HepG2 (cell line): ENCODE measurements around the gene LRRC32. TPM values are rescaled to one million over a fixed set of nuclear protein-coding genes. Genes with fewer than 3 reads are reported as not detected.

Experiments
- ATAC-seq: fragments of 200-7000 bp; cut with Tn5 transposase; 3 replicates; pipeline ENCODE4 v1.9.1; 2020; ENCODE audit warnings: mild to moderate bottlenecking, moderate library complexity
- BruUV-seq: library from RNA; stranded (reverse); fragments of 400-500 nt; replicated peaks from 2 replicates; lab custom pipeline; 2021; lab: Mats Ljungman, UMichigan
- CTCF ChIA-PET: fragments of 300-600 bp; formaldehyde crosslinking; extraction: SDS; loops from one replicate; lab custom pipeline; 2021; ENCODE audit warnings: low total read pairs, inconsistent platforms, low intra/inter-chr PET ratio; lab: Yijun Ruan, JAX
- POLR2A ChIA-PET: fragments of 350-600 bp; sonication (Branson Sonifier 250); formaldehyde crosslinking; loops from one replicate; lab custom pipeline; 2020; ENCODE audit warnings: antibody characterized with exemption, inconsistent platforms; lab: Yijun Ruan, JAX
- DNase-seq: peaks from one replicate; pipeline ENCODE4 v3.0.0-alpha.2; 2015; ENCODE audit warnings: low spot score
- FAIRE-seq: peaks from 3 replicates; lab custom pipeline; 2011; peaks lifted over from hg19 to GRCh38; lab: Jason Lieb, UNC
- H2AFZ ChIP-seq: one replicate; pipeline ENCODE4 v1.6.1; 2011; ENCODE audit warnings: low read length, inconsistent platforms
- H3K27ac ChIP-seq: fragments of 300-600 bp; 3 replicates; pipeline ENCODE4 v1.8.0; 2011; ENCODE audit warnings: mixed run types, mild to moderate bottlenecking, mixed read lengths, low read length, inconsistent platforms; ENCODE audit not compliant: insufficient read depth; ENCODE audit errors: extremely low read length
- H3K27me3 ChIP-seq, 2 experiments: fragments of 200-600 bp in 1 of 2; 2 replicates in 1 of 2; 3 replicates in 1 of 2; pipeline versions ENCODE4 v1.6.0 to v1.8.0; 2011; ENCODE audit warnings: low read length in 2 of 2, mild to moderate bottlenecking in 2 of 2, moderate library complexity in 2 of 2, inconsistent platforms in 1 of 2; ENCODE audit not compliant: insufficient read depth in 2 of 2, control insufficient read depth in 1 of 2
- H3K36me3 ChIP-seq, 2 experiments: fragments of 200-600 bp in 1 of 2; replicated peaks in 1 of 2; 2 replicates in 1 of 2; 3 replicates in 1 of 2; pipeline versions ENCODE4 v1.5.1 to v1.8.0; 2011; ENCODE audit warnings: low read length in 2 of 2, inconsistent platforms in 1 of 2; ENCODE audit not compliant: insufficient read depth in 2 of 2, control insufficient read depth in 1 of 2
- H3K4me1 ChIP-seq: 2 replicates; pipeline ENCODE4 v1.5.1; 2012; ENCODE audit warnings: low read length, inconsistent platforms; ENCODE audit not compliant: insufficient read depth
- H3K4me2 ChIP-seq: 2 replicates; pipeline ENCODE4 v1.6.0; 2011; ENCODE audit warnings: low read depth, low read length, inconsistent platforms
- H3K4me3 ChIP-seq, 3 experiments: fragments of 200-600 bp in 1 of 3; sonication (generic), shearing (Covaris generic) in 1 of 3; replicated peaks in 1 of 3; 2 replicates each; pipeline ENCODE4 v1.5.1; 2011 to 2016; ENCODE audit warnings: low read length in 3 of 3, inconsistent platforms in 2 of 3, low read depth in 2 of 3, mild to moderate bottlenecking in 2 of 3, control low read depth in 1 of 3, mixed read lengths in 1 of 3; ENCODE audit not compliant: insufficient read depth in 1 of 3
- H3K79me2 ChIP-seq: one replicate; pipeline ENCODE4 v1.6.1; 2011; ENCODE audit warnings: low read length, inconsistent platforms; ENCODE audit not compliant: insufficient read depth
- H3K9ac ChIP-seq: 2 replicates; pipeline ENCODE4 v1.6.0; 2011; ENCODE audit warnings: mild to moderate bottlenecking, low read depth, low read length, inconsistent platforms; ENCODE audit not compliant: insufficient read depth
- H3K9me3 ChIP-seq: 2 replicates; pipeline ENCODE4 v1.5.1; 2012; ENCODE audit warnings: mild to moderate bottlenecking, low read length
- H4K20me1 ChIP-seq: 2 replicates; pipeline ENCODE4 v1.6.0; 2011; ENCODE audit warnings: inconsistent platforms, mild to moderate bottlenecking, low read length, moderate library complexity; ENCODE audit not compliant: insufficient read depth
- ZNF768 ChIP-seq: sonication (generic); formaldehyde crosslinking; IDR thresholded peaks from 2 replicates; pipeline ENCODE4 v1.4.0; 2020; ENCODE audit warnings: missing genetic modification reagents
- ZUFSP ChIP-seq: sonication (generic); formaldehyde crosslinking; IDR thresholded peaks from 2 replicates; pipeline ENCODE4 v1.9.0; 2021; ENCODE audit warnings: missing genetic modification reagents, mild to moderate bottlenecking, borderline replicate concordance
- WGBS: methylation state at CpG from one replicate; pipeline ENCODE4 v1.1.6; 2017; ENCODE audit warnings: low lambda C conversion rate; 5-methylcytosine and 5-hydroxymethylcytosine counted together
- in situ Hi-C: cut with HindIII; loops from 2 replicates; pipeline ENCODE4 v1.10.0; 2017; ENCODE audit warnings: low pct_unique_long_range_greater_than_20kb; ENCODE audit not compliant: extremely low pct_ligation_motif_present
- intact Hi-C: fragments of 100-400 bp; cut with micrococcal nuclease; formaldehyde crosslinking; loops from one replicate; pipeline ENCODE4 v1.10.0; 2022; ENCODE audit not compliant: unreplicated experiment
- polyA plus RNA-seq, 8 experiments: library from polyadenylated mRNA; depleted of rRNA in 3 of 8; stranded (reverse) in 7 of 8; unstranded in 1 of 8; fragments of >200 nt; fragmentation: Illumina TruSeq in 4 of 8; extraction: Trizol in 4 of 8; gene quantifications; 2 replicates each; pipeline versions ENCODE4 v1.2.1 to v1.2.3, GENCODE V29; 2011 to 2016; ENCODE audit warnings: low read depth in 4 of 8, missing spikeins in 1 of 8, mixed read lengths in 1 of 8; ENCODE audit not compliant: insufficient read depth in 1 of 8
- total RNA-seq, 5 experiments: library from RNA; depleted of rRNA; stranded (reverse); fragments of >200 nt; fragmentation: Illumina TruSeq; extraction: Trizol; gene quantifications; 2 replicates each; pipeline ENCODE4 v1.2.3, GENCODE V29; 2016; ENCODE audit warnings: low read depth in 1 of 5

Gene LRRC32
- total and polyA plus RNA-seq, 2 of the 13 experiments (the other 11 are each of a cell fraction or from before 2014, with no cell fraction given), result 0.07 TPM; not detected in 1

- POLR2A ChIA-PET, result no interaction called here
- peaks cover 25% of the 10 kb centered on the region for H3K4me1 ChIP-seq
- peak; percentile 86 for TF ChIP-seq ZNF768 (CRISPR knock-in tag)
- TF ChIP-seq ZUFSP (CRISPR knock-in tag), result no peak
- 23% methylated on average over 10 of the region's 14 CpGs for WGBS
- H3K4me3 ChIP-seq, result no peak overlapping the region
- CTCF ChIA-PET, result no interaction called here
- H3K27ac ChIP-seq, result no peak overlapping the region
- H3K9me3 ChIP-seq, result no peaks in the 10 kb centered on the region
- DNase-seq (no peak), FAIRE-seq (no peak), ATAC-seq (no peak)
- intact Hi-C loops, result no loop called here
- peaks cover 4 to 55% of the 10 kb centered on the region in 2 experiments; a peak in 3 of 5 replicates for H3K27me3 ChIP-seq
- no peak overlapping the region for H3K9ac ChIP-seq
- H2AFZ ChIP-seq, result no peak overlapping the region
- H3K4me2 ChIP-seq, result no peak overlapping the region
- H3K36me3 ChIP-seq, result no peaks in the 10 kb centered on the region
- in situ Hi-C loops, result no loop called here
- no peaks in the 10 kb centered on the region; the same call in 1 of the 2 replicates for H4K20me1 ChIP-seq
- no peaks in the 10 kb centered on the region for H3K79me2 ChIP-seq
- BruUV-seq, result no TSS peak
Measured at GRCh38 chr11:76674517-76675400, 4.2 kb upstream of the LRRC32 start.
